Stimulated activated CD8-positive, alpha-beta memory T cell treated with anti-CD3 and anti-CD28 coated beads, Interleukin-4, amount 100 ng/mL, for 1 hour (primary cell): ENCODE results near the gene CWC27.

Source experiments
- DNase-seq, 2 donors: peaks; one replicate each; pipeline ENCODE4 v3.0.0-alpha.2; 2020; ENCODE audit warnings: low read depth in 2 of 2, low spot score in 1 of 2

Gene CWC27

GRCh38 chr5:64971990-64972389 is 203.3 kb downstream of the CWC27 start:
- DNase-seq, result no peak

DNA sequence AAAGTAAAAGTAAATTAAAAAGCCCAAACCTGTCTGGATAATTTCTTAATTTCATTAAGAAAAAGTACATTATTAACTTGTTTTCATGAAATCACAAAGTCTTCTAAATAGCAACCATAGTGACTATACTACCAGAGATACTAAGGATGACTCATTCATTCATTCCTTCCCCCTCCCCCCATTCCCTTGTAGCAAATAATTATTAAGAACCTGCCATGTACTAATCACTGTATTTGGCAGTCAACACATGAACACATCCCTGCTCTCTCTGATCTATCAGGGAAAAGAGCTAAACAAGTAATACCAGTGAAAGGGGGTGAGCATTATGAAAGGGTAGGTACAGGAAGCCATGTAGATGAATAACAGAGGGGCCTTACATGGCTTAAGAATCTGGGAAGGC is 203.9 kb downstream of the CWC27 start:
- no peak for DNase-seq

DNA sequence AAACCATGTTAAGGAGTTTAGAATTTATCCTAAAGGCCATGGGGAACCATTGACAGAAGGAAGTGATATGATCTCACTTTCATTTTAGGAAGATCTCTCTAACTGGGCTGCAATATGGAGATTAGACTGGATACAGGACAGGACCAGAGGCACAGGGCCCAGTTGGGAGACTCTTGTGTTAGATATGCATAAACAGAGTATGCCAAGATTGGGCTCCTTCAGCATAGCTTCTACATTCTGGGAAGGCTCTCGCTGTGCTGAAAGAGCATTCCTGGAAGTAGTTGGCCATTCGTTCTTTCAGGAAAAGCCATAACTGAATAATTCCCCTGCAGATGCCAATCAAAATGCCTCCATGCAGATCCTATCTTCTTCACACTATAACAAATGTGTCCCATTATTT is 204.5 kb downstream of the CWC27 start:
- DNase-seq, result no peak

GRCh38 chr5:64977779-64978178 is 209.0 kb downstream of the CWC27 start:
- DNase-seq, result no peak

DNA sequence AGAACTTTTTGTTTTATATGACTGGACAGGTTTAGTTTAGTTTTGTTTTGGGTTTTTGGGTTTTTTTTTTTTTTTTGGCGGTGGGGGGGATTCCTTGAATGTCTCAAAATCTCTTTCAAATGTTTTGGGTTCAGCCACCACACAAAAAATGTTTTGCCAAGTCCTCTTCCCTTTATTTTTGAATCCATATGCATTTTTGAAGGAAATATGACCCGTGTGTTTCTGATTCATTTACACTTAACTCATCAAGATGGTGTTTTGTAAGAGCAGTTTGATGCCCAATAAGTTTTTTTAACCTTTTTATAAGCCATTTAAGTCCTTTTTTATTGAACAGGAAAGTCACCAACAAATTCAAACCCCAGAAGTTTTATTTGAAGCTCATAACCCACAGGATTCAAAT is 209.8 kb downstream of the CWC27 start:
- DNase-seq, result no peak

DNA sequence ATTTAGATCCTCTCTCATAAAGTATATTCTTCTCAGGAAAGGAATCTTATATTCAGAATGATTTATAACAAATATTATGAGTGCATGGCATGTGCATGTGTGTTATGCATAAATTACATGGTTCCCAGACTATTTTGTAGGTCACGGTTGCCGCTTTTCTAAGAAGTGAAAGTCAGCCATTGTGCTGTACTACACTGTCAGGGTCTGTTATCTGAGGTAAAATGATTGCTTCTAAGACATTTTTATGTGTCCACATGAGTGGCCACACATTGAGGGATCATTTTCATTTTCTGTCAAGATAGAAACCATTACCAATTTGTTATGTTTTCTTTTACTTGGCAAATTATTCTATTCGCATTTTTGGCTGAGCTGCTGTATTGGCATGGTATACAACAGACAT is 210.8 kb downstream of the CWC27 start:
- no peak for DNase-seq

DNA sequence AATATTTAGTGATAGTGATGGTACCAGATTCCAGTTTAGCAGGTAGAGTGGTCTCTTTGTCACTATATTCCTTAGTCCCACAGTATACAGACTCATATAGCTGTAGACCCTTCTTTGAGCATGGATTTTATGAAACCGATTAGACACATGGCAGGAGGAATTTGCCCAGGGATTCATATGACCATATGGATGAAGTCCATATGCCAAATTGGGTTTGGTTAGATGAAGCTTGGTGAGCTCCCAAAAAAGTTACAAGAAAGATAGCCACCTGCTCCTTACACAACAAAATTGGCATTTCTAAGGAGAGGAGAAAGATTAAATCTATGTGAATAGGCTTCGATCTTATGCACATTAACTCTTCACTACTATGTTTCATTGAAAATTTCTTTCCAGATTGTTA is 211.4 kb downstream of the CWC27 start:
- no peak for DNase-seq

DNA sequence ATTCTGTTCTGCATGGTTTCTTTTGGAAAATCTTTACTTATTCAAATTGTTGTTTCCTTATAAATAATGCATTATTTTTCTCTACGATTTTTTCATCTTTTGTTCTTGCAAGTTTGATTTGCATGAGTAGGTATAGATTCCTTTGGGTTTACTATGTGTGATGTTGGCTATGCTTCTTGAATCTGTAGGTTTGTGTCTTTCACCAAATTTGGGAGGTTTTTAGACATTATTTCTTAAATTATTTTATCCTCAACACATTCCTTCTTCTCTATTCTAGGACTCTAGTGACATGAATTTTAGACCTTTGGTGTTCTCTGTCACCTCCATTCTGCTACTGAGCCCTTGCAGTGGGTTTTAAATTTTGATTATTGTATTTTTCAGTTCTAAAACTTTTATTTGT is 219.0 kb downstream of the CWC27 start:
- DNase-seq, result no peak

DNA sequence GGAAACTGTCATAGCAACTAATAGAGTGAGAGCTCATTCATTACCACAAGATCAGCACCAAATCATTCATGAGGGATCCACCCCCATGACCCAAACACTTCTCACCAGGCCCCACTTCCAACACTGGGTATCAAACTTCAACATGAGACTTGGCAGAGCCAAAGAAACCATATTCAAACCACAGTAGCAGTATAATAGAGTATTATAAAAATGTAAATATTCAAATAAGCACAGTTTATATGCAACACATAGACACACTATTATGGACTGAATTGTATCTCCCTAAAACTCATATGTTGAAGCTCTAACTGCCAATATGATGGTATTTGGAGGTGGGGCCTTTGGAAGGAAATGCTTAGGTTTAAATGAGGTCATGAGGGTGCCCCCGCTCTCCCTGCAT is 240.5 kb downstream of the CWC27 start:
- no peak for DNase-seq

GRCh38 chr5:65010841-65011240 is 242.1 kb downstream of the CWC27 start:
- no peak for DNase-seq

GRCh38 chr5:65012301-65012892 is 243.7 kb downstream of the CWC27 start:
- no peak for DNase-seq

GRCh38 chr5:65013166-65013565 is 244.4 kb downstream of the CWC27 start:
- no peak for DNase-seq

DNA sequence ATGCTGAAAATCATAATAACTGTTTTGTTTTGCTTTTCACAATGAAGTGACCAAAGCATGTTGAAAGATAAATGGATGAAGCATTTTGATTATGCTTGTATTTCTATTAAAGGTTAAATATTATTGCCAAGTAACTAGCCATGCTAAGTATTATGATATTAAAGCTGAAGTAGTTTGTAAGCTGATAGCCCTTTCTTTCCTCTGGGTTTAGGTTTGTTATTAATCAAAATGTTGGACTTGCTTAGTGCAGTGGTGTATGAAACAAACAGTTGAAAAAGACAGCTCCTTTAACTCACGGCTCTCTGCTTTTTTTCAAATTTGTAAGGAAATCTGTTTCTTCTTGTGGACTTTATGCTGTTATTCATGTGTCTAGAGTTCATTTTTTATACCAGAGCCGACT is 246.0 kb downstream of the CWC27 start:
- no peak for DNase-seq

DNA sequence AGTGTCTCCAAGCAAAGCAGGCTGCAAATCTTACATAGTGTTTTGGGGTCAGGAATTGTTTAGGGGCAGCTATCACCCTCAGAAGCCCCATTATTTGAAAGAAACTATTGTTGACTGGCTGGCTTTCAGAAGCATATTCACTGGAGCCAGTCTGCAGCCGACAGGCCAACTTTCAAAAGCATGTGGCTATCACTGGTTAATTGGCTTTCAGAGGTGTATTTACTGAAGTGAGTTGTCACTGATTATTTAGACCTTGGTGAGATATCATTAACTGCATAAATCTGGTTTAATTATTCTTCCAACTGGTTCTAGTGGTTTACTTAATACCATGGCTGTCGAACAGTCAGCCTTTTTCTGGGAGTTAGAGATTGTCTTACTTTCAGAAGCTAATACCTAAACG is 247.0 kb downstream of the CWC27 start:
- DNase-seq, result no peak

DNA sequence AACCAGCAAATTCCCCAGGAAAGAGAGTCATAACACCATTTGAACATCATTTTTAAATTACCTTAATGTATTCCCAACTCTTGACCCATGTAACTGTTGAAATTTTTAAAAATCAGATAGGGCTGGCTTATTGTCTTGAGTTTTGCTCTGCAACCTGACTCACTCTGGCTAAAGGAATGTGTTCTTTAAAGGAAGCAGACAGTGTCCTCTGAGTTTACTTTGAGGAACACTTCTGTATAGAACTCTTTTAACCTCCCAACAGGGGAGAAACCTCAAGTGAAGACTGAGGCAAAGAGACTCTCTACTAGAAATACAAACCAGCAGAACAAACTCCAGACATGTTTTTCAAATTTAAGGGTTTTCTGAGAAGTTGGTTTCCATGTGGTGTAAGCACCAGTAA is 248.9 kb downstream of the CWC27 start:
- no peak for DNase-seq

- DNase-seq, result no peak
Measured at GRCh38 chr5:65018763-65019162, 250.0 kb downstream of the CWC27 start.

DNA sequence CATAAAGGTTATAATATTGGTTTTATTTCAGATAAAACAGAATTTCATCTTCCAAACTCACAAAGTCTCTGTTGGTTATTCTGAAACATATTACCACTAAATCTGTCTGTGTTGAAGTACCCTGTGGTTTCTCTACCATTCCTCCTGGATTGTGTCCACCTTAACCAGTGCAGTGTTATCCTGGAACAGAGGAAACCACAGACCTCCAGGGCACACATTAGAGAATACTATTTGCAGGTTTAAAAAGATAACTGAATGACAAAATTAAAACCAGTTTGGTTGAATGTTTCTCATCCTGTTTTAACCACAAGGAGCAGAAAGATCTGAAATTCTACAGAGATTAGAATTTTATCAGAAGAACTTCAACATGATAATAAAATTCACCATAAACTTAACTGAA is 251.8 kb downstream of the CWC27 start:
- no peak for DNase-seq

GRCh38 chr5:65021527-65022226 is 252.9 kb downstream of the CWC27 start:
- no peak for DNase-seq

GRCh38 chr5:65022932-65023331 is 254.2 kb downstream of the CWC27 start:
- DNase-seq, result no peak

GRCh38 chr5:65024681-65025080 is 256.0 kb downstream of the CWC27 start:
- DNase-seq, result no peak

DNA sequence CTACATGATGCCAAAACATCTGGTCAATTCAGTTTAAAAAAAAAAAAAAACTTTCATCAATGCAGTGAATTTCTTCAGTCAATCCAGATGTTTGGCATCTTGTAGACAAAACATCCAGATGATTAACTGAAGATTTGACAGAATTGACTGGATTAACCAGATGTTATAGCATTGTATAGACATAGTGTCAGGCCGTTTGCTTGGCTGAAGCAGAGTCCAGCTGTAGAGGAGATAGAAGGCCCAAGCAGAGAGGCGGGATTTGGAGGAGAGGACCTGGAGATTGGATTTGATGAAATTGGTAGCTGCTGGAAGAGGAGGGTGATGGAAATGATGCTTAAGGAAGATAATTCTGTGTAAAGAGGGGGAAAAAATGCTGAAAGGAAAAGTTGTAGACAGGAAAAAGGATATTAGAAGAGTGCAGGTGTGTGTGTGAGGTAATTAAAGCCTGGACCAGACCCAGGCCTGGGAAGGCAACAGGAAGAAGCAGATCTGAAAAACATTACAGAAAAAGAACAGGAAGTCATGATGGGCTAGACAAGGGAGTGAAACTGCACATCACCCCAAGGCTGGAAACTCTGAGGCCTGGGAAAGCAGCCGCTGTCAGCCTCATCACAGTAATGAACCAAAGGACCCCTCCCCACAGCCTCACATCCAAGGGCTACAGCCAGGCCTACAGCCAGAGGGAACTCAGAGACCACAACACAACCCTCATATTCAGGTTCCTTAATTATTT is 258.3 kb downstream of the CWC27 start:
- DNase-seq, result no peak

GRCh38 chr5:65029178-65029577 is 260.4 kb downstream of the CWC27 start:
- no peak for DNase-seq

DNA sequence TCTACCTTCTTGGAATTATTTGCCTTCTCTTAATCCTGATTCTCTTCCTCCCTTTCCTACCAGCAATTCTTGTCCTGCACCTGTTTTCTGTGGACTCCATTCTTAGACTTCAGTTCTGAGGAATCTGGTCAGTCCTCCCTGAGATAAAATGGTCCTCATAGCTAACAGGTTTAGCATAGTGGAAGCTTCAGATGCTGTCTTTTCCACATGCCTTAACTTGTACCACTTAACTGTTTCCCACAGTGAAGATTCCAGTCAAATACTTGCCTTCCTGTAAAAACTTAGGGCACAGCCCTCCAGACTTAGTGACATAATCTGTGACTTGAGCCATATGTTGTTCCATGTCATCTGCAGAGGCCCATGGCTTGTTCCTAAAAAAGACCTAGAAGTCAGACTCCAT is 261.3 kb downstream of the CWC27 start:
- DNase-seq, result no peak
